Measurements from ENCODE around the gene SSR1. TPM values are rescaled to one million over a fixed set of nuclear protein-coding genes. Genes with fewer than 3 reads are reported as not detected.

The SSR1 gene
- total and polyA plus RNA-seq, 9 of the 15 experiments (the other 6 are each of a cell fraction or from before 2014, with no cell fraction given): 87.7 to 220 (median 144) TPM

GRCh38 chr6:7312616-7313504 is at the start of gene SSR1 (continued):
- TF ChIP-seq CUX1 (CRISPR knock-in tag; IDR thresholded peaks at IDR 0.05) (no peak), KAT2B (IDR thresholded peaks at IDR 0.05; ENCODE audit: low read depth, low read length) (no peak), ELK1 (CRISPR knock-in tag; IDR thresholded peaks at IDR 0.05) (no peak), OTX1 (CRISPR knock-in tag; IDR thresholded peaks at IDR 0.05) (no peak), NR2C1 (IDR thresholded peaks at IDR 0.05) (no peak), NR2C1 (tag; IDR thresholded peaks at IDR 0.05) (no peak), ZSCAN32 (CRISPR knock-in tag; IDR thresholded peaks at IDR 0.05) (no peak), ZNF695 (CRISPR knock-in tag; IDR thresholded peaks at IDR 0.05) (no peak), MBD2 (IDR thresholded peaks at IDR 0.05; ENCODE audit: borderline replicate concordance, low read depth) (peak; percentile 83), MED1 (CRISPR knock-in tag; IDR thresholded peaks at IDR 0.05; ENCODE audit: borderline replicate concordance) (no peak)
